IMR-90 (cell line): Measurements from ENCODE around the gene WDR54. TPM values are rescaled to one million over a fixed set of nuclear protein-coding genes. Genes with fewer than 3 reads are reported as not detected.

ENCODE experiments used
- ATAC-seq: fragments of 200-7000 bp; cut with Tn5 transposase; 2 replicates; pipeline ENCODE4 v1.9.1; 2020; ENCODE audit warnings: low read depth, mild to moderate bottlenecking, moderate library complexity
- BruUV-seq: library from RNA; stranded (reverse); fragments of 400-500 nt; replicated peaks from 2 replicates; lab custom pipeline; 2021; lab: Mats Ljungman, UMichigan
- CTCF ChIA-PET: fragments of 300-600 bp; formaldehyde crosslinking; extraction: SDS; loops from one replicate; lab custom pipeline; 2021; ENCODE audit warnings: antibody characterized with exemption; lab: Yijun Ruan, JAX
- POLR2A ChIA-PET: fragments of 300-600 bp; sonication (Branson Sonifier 250); formaldehyde crosslinking; loops from one replicate; lab custom pipeline; 2022; ENCODE audit warnings: antibody characterized with exemption; ENCODE audit not compliant: unreplicated experiment; lab: Charles Lee
- DNase-seq: peaks from one replicate; pipeline ENCODE4 v3.0.0; 2013
- H2AFZ ChIP-seq: replicated peaks from 2 replicates; pipeline ENCODE3; 2013; ENCODE audit warnings: low read length, mild to moderate bottlenecking; ENCODE audit not compliant: poor library complexity
- H2AK5ac ChIP-seq: 2 replicates; pipeline ENCODE4 v1.6.1; 2013; ENCODE audit warnings: low read depth, low read length, inconsistent platforms
- H2AK9ac ChIP-seq: replicated peaks from 2 replicates; pipeline ENCODE3; 2013; ENCODE audit warnings: mild to moderate bottlenecking, low read depth, low read length, moderate library complexity; ENCODE audit not compliant: poor library complexity
- H2BK120ac ChIP-seq: 2 replicates; pipeline ENCODE4 v1.6.1; 2013; ENCODE audit warnings: low read depth, low read length, inconsistent platforms
- H2BK15ac ChIP-seq: 3 replicates; pipeline ENCODE4 v1.6.1; 2013; ENCODE audit warnings: low read depth, low read length, inconsistent platforms
- H2BK20ac ChIP-seq: 2 replicates; pipeline ENCODE4 v1.6.1; 2013; ENCODE audit warnings: low read depth, mild to moderate bottlenecking, inconsistent platforms, low read length, moderate library complexity
- H2BK5ac ChIP-seq: 2 replicates; pipeline ENCODE4 v1.6.1; 2013; ENCODE audit warnings: mild to moderate bottlenecking, low read depth, low read length, inconsistent platforms; ENCODE audit not compliant: poor library complexity, severe bottlenecking
- H3K14ac ChIP-seq: replicated peaks from 2 replicates; pipeline ENCODE4 v1.6.1; 2013; ENCODE audit warnings: low read depth, low read length, inconsistent platforms
- H3K18ac ChIP-seq: 2 replicates; pipeline ENCODE4 v1.6.1; 2013; ENCODE audit warnings: low read depth, low read length, control low read depth
- H3K23ac ChIP-seq: 2 replicates; pipeline ENCODE4 v1.6.1; 2013; ENCODE audit warnings: low read depth, low read length, inconsistent platforms
- H3K27ac ChIP-seq: 2 replicates; pipeline ENCODE4 v1.5.1; 2013; ENCODE audit warnings: mild to moderate bottlenecking, control low read depth, low read length; ENCODE audit not compliant: insufficient read depth
- H3K27me3 ChIP-seq: 2 replicates; pipeline ENCODE4 v1.6.1; 2013; ENCODE audit warnings: low read length; ENCODE audit not compliant: control insufficient read depth, insufficient read depth
- H3K36me3 ChIP-seq: 2 replicates; pipeline ENCODE4 v1.6.1; 2013; ENCODE audit warnings: low read length, mixed read lengths; ENCODE audit not compliant: control insufficient read depth, insufficient read depth
- H3K4ac ChIP-seq: 2 replicates; pipeline ENCODE4 v1.6.1; 2013; ENCODE audit warnings: low read depth, low read length, inconsistent platforms
- H3K4me1 ChIP-seq: 2 replicates; pipeline ENCODE4 v1.6.1; 2013; ENCODE audit warnings: low read length, mixed read lengths; ENCODE audit not compliant: control insufficient read depth, insufficient read depth
- H3K4me2 ChIP-seq: 2 replicates; pipeline ENCODE4 v1.6.1; 2013; ENCODE audit warnings: low read depth, mild to moderate bottlenecking, control low read depth, low read length, moderate library complexity
- H3K4me3 ChIP-seq: 2 replicates; pipeline ENCODE4 v1.5.1; 2013; ENCODE audit warnings: low read depth, mild to moderate bottlenecking, control low read depth, low read length, moderate library complexity; ENCODE audit not compliant: insufficient read depth
- H3K56ac ChIP-seq: 2 replicates; pipeline ENCODE4 v1.6.1; 2013; ENCODE audit warnings: low read length, inconsistent platforms; ENCODE audit not compliant: insufficient read depth; ENCODE audit errors: extremely low read depth
- H3K79me1 ChIP-seq, 2 experiments: 2 replicates each; pipeline ENCODE4 v1.6.1; 2013; ENCODE audit warnings: low read length in 2 of 2, inconsistent platforms in 1 of 2, low read depth in 1 of 2
- H3K9ac ChIP-seq: 2 replicates; pipeline ENCODE4 v1.6.1; 2013; ENCODE audit warnings: low read depth, low read length, control low read depth
- H3K9me1 ChIP-seq: 2 replicates; pipeline ENCODE4 v1.6.1; 2013; ENCODE audit warnings: low read length, inconsistent platforms; ENCODE audit not compliant: insufficient read depth
- H3K9me3 ChIP-seq: 2 replicates; pipeline ENCODE4 v1.6.1; 2013; ENCODE audit warnings: low read length; ENCODE audit not compliant: control insufficient read depth, insufficient read depth
- H4K20me1 ChIP-seq: 2 replicates; pipeline ENCODE4 v1.6.1; 2013; ENCODE audit warnings: low read length, inconsistent platforms; ENCODE audit not compliant: insufficient read depth
- H4K5ac ChIP-seq: 2 replicates; pipeline ENCODE4 v1.6.1; 2013; ENCODE audit warnings: mild to moderate bottlenecking, low read depth, low read length, control low read depth
- H4K8ac ChIP-seq, 2 experiments: 2 replicates each; pipeline ENCODE4 v1.6.1; 2013; ENCODE audit warnings: low read depth in 2 of 2, low read length in 2 of 2, control low read depth in 1 of 2, inconsistent platforms in 1 of 2
- H4K91ac ChIP-seq: 2 replicates; pipeline ENCODE4 v1.6.1; 2013; ENCODE audit warnings: low read depth, low read length, inconsistent platforms; ENCODE audit not compliant: insufficient read depth
- BHLHE40 ChIP-seq: fragments of 150-350 bp; IDR thresholded peaks from 2 replicates; pipeline ENCODE4 v1.6.1; 2016; ENCODE audit warnings: mild to moderate bottlenecking, low read depth, low read length
- CEBPB ChIP-seq: IDR thresholded peaks from 2 replicates; pipeline ENCODE4 v1.6.1; 2012; ENCODE audit warnings: low read depth, low read length, improper control_type of control experiment
- POLR2A ChIP-seq: IDR thresholded peaks from 2 replicates; pipeline ENCODE4 v1.6.1; 2012; ENCODE audit warnings: mild to moderate bottlenecking, low read depth, low read length
- RAD21 ChIP-seq: IDR thresholded peaks from 2 replicates; pipeline ENCODE4 v1.6.1; 2012; ENCODE audit warnings: low read length, improper control_type of control experiment
- RFX5 ChIP-seq: IDR thresholded peaks from 2 replicates; pipeline ENCODE4 v1.8.0; 2012; ENCODE audit warnings: low read depth, mild to moderate bottlenecking, low read length, moderate library complexity
- WGBS, 2 experiments: methylation state at CpG; one replicate each; pipeline versions ENCODE4 v1.1.5 to v1.1.7; 2013; ENCODE audit warnings: missing lambda C conversion rate in 2 of 2; ENCODE audit not compliant: insufficient read length in 1 of 2; ENCODE audit errors: extremely low coverage in 2 of 2; 5-methylcytosine and 5-hydroxymethylcytosine counted together
- dilution Hi-C: fragments of 300-500 bp; cut with HindIII; formaldehyde crosslinking; loops from one replicate; pipeline ENCODE4 v1.14.3; 2018; ENCODE audit warnings: low sequenced_read_pairs; ENCODE audit not compliant: unreplicated experiment
- in situ Hi-C: fragments of 300-500 bp; cut with MboI; formaldehyde crosslinking; loops from 3 replicates; pipeline ENCODE4 v1.14.3; 2019; ENCODE audit warnings: low sequenced_read_pairs, inconsistent platforms, mixed read lengths
- intact Hi-C: fragments of 100-400 bp; cut with micrococcal nuclease; formaldehyde crosslinking; loops from 2 replicates; pipeline ENCODE4 v1.10.0; 2022
- polyA plus RNA-seq, 3 experiments: library from polyadenylated mRNA; depleted of rRNA; stranded (reverse); fragments of >200 nt; gene quantifications; 2 replicates each; pipeline ENCODE4 v1.2.3, GENCODE V29; 2012; ENCODE audit warnings: low replicate concordance in 1 of 3
- total RNA-seq: library from RNA; depleted of rRNA; stranded (reverse); fragments of >200 nt; gene quantifications from 2 replicates; pipeline ENCODE4 v1.2.3, GENCODE V29; 2012

Gene WDR54
- total and polyA plus RNA-seq, 2 of the 4 experiments (the other 2 are of a cell fraction) = 47.9 to 57.2 TPM

- Histone ChIP-seq H3K9me3 (no peaks in the 10 kb centered on the region), H3K14ac (no peak overlapping the region), H4K91ac (no peak overlapping the region), H3K4ac (no peak overlapping the region), H3K23ac (0 out of 2 replicates have a peak overlapping the region, but pooled peaks have one; percentile 1), H3K18ac (no peak overlapping the region), H4K5ac (no peak overlapping the region), H3K56ac (no peak overlapping the region), H3K4me2 (peak overlapping the region; percentile 87), H3K9ac (no peak overlapping the region), H3K4me3 (peak overlapping the region; percentile 23; the same call in 1 of the 2 replicates), H3K4me1 (peaks cover 9% of the 10 kb centered on the region), H3K9me1 (peaks cover 25% of the 10 kb centered on the region), H4K20me1 (peaks cover 31% of the 10 kb centered on the region), H2AK5ac (no peak overlapping the region), H2AK9ac (no peak overlapping the region), H2BK20ac (no peak overlapping the region), H4K8ac (no peak overlapping the region), H2BK15ac (no peak overlapping the region), H3K27me3 (peaks cover 3% of the 10 kb centered on the region; the same call in 1 of the 2 replicates), H3K79me1 (peaks cover 25 to 58% of the 10 kb centered on the region in 2 experiments), H2BK120ac (no peak overlapping the region), H3K27ac (no peak overlapping the region), H3K36me3 (peaks cover under 1% of the 10 kb centered on the region; the same call in 1 of the 2 replicates), H2AFZ (no peak overlapping the region), H2BK5ac (no peak overlapping the region)
- ChIA-PET CTCF (interaction anchor here (0.9 to 1.5 kb wide), 5 partner anchors 9 to 141 kb away, joined by 3 to 7 read pairs (median 6); partner anchors contain the start of gene DCTN1), POLR2A (no interaction called here)
- ATAC-seq (no peak), DNase-seq (no peak)
- BruUV-seq = no TSS peak
- intact Hi-C loops (loop anchor here (5.0 to 10.0 kb wide), 2 partner anchors 58 to 466 kb away; partner anchors contain the start of gene DGUOK), dilution Hi-C loops (no loop called here), in situ Hi-C loops (no loop called here)
- 20% methylated on average over 4 of the region's 5 CpGs; no CpG with 5 or more reads in 1 of the 2 experiments for WGBS, 2 experiments
- no peak for TF ChIP-seq BHLHE40
- no peak for TF ChIP-seq RFX5
- no peak for TF ChIP-seq POLR2A
- no peak for TF ChIP-seq RAD21
- TF ChIP-seq CEBPB = no peak
Measured at GRCh38 chr2:74390606-74391005, 30.9 kb upstream of the WDR54 start.
